HFFc6 (cell line): ENCODE results near the gene NEAT1. TPM values are rescaled to one million over a fixed set of nuclear protein-coding genes. Genes with fewer than 3 reads are reported as not detected.
"Not testable (repeated sequence)": the region's sequence is repeated elsewhere in the genome, so short reads cannot be mapped to it uniquely, and the experiment has no call there.

Source experiments
- DNase-seq: peaks from one replicate; pipeline ENCODE4 v3.0.0-alpha.2; 2018
- H3K27ac Mint-ChIP-seq: 2 replicates; pipeline ENCODE4 v1.8.0; 2020; ENCODE audit warnings: mild to moderate bottlenecking, mixed read lengths
- H3K27me3 Mint-ChIP-seq: 2 replicates; pipeline ENCODE4 v1.8.0; 2021; ENCODE audit warnings: mild to moderate bottlenecking, moderate library complexity, mixed read lengths; ENCODE audit not compliant: insufficient read depth
- H3K36me3 Mint-ChIP-seq: 2 replicates; pipeline ENCODE4 v1.8.0; 2021; ENCODE audit warnings: low read depth, mixed read lengths
- H3K4me1 Mint-ChIP-seq: 2 replicates; pipeline ENCODE4 v1.8.0; 2020; ENCODE audit warnings: low read depth, mixed read lengths
- H3K4me3 Mint-ChIP-seq: 2 replicates; pipeline ENCODE4 v1.8.0; 2020; ENCODE audit warnings: mild to moderate bottlenecking, moderate library complexity, mixed read lengths
- H3K9me3 Mint-ChIP-seq: 2 replicates; pipeline ENCODE4 v1.8.0; 2020; ENCODE audit warnings: mild to moderate bottlenecking, mixed read lengths
- CTCF ChIP-seq: fragments of 200-600 bp; sonication (generic); IDR thresholded peaks from 2 replicates; pipeline ENCODE4 v1.5.0; 2021; ENCODE audit warnings: antibody characterized with exemption, mild to moderate bottlenecking
- total RNA-seq, 6 experiments: library from RNA; stranded (reverse); fragmentation: NEBNext Ultra II Directional; extraction: Animal tissue kit (Norgen Biotek cat#: 25700); gene quantifications; 2 replicates in 1 of 6; 3 replicates in 5 of 6; pipeline ENCODE4 v1.2.3, GENCODE V29; 2021

The NEAT1 gene
- total RNA-seq, 6 experiments from 2014 or later, result 185 to 250 (median 213) TPM

DNA sequence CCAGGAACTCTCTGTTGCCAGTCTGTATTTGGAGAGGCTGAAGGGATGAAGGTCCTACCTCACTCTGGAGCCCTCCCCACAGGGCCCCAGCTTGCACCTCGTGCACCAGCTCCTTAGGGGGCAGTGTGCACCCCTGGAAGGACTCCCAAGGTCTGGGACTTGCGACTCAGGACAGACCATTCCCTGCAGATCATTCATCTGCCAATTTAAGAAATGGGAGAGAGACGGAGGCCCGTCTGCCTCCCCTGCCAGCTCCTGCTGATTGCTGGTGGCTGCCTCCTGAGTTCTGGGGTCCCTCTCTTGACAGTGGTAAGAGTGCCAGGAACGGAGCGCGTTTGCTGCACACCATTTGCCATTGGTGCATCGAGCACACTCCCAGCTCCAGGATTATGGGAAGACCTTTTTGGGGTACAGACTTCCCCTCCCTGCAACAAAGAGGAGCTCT is 48.9 kb downstream of the NEAT1 start:
- H3K4me3 Mint-ChIP-seq, result peak overlapping the region; percentile 76
- DNase-seq, result peak; percentile 74
- peak overlapping the region; percentile 97 for H3K27ac Mint-ChIP-seq
- H3K27me3 Mint-ChIP-seq, result no peaks in the 10 kb centered on the region; the same call in none of the 2 replicates
- no peaks in the 10 kb centered on the region for H3K9me3 Mint-ChIP-seq
- peak; percentile 78 for TF ChIP-seq CTCF
- peaks cover 44% of the 10 kb centered on the region for H3K4me1 Mint-ChIP-seq
- no peaks in the 10 kb centered on the region for H3K36me3 Mint-ChIP-seq

DNA sequence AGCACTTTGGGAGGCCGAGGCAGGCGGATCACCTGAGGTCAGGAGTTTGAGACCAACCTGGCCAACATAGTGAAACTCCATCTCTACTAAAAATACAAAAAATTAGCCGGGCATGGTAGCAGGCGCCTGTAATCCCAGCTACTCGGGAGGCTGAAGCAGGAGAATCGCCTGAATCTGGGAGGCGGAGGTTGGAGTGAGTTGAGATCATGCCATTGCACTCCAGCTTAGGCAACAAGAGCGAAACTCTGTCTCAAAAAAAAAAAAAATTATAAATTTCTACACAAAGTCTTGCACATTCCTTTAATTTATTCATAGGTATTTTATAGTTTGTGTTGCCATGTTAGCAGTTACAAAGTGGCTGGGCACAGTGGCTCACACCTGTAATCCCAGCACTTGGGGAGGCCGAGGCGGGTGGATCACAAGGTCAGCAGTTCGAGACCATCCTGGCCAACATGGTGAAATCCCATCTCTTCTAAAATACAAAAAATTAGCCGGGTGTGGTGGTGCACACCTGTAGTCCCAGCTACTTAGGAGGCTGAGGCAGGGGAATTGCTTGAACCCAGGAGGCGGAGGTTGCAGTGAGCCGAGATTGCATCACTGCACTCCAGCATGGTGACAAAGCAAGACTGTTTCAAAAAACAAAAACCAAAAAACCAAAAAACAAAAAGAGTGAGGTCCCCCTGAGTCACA is 50.1 kb downstream of the NEAT1 start:
- H3K4me3 Mint-ChIP-seq, result peak overlapping the region; percentile 76
- H3K27ac Mint-ChIP-seq, result peak overlapping the region; percentile 97
- H3K27me3 Mint-ChIP-seq, H3K36me3 Mint-ChIP-seq, H3K9me3 Mint-ChIP-seq, DNase-seq: not testable (repeated sequence)
- peaks cover 49% of the 10 kb centered on the region for H3K4me1 Mint-ChIP-seq

DNA sequence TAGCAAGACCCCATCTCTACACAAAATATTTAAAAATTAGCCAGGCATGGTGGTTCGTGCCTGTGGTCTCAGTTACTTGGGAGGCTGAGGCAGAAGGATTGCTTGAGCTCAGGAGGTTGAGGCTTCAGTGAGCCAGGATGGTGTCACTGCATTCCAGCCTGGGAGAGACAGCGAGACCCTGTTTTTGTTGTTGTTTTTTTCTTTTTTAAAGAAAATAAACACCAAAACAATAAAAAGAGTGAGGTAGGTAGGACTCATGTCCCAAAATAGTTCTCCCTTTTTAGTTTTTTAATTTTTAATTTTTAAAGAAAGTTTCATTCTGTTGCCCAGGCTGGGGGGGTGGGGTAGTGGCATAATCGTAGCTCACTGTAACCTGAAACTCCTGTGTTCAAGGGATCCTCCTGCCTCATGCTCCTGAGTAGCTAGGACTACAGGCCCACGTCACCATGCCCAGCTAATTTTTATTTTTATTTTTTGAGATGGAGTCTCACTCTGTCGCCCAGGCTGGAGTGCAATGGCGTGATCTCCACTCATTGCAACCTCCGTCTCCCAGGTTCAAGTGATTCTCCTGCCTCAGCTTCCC is 50.8 kb downstream of the NEAT1 start:
- DNase-seq, result no peak
- TF ChIP-seq CTCF, result no peak
- Mint-ChIP-seq H3K4me3 (no peak overlapping the region; the same call in 1 of the 2 replicates), H3K36me3 (no peaks in the 10 kb centered on the region), H3K27ac (peak overlapping the region; percentile 97), H3K4me1 (peaks cover 48% of the 10 kb centered on the region), H3K27me3 (no peaks in the 10 kb centered on the region; the same call in none of the 2 replicates), H3K9me3 (no peaks in the 10 kb centered on the region)

DNA sequence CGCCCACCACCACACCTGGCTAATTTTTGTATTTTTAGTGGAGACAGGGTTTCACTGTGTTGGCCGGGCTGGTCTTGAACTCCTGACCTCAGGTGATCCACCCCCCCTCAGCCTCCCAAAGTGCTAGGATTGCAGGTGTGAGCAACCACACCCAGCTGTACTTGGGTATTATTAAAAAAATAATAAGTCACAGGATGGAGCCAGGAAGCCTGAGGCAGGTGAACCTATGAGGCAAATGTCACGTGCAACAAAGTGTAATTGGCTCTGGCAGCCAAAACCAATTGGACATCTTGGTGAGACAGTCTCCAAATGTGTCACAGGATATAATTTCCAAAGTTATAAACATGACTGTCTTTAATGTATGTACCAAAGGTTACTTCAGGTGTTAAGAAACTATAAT is 52.3 kb downstream of the NEAT1 start:
- 0 out of 2 replicates have a peak overlapping the region, but pooled peaks have one; percentile 22 for H3K4me3 Mint-ChIP-seq
- DNase-seq, result no peak

DNA sequence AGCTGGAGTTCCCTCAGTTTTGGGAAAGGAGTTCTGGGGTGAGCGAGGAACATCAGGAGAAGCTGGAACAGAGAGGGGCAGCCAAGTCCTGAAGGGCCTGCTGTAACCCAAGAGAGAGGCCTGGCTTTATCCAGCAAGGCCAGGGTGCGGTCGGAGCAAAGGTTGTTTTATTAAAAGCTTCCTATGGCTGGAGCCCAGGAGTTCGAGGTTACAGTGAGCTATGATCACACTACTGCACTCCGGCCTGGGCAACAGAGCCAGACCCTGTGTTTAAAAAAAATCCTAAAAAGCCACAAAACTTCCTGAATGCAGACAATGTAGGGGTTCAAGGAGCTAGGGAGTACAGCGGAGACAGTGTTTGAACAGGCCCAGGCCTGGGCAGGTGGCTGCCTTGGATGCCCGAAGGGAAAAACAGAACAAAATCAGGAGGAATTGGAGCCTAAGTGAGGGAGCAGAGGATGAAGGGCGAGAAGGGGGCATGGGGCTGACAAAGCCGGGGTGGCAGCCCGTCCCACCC is 54.1 kb downstream of the NEAT1 start:
- H3K4me3 Mint-ChIP-seq, result peak overlapping the region; percentile 96
- H3K27me3 Mint-ChIP-seq, result no peaks in the 10 kb centered on the region; the same call in none of the 2 replicates
- DNase-seq, result no peak
- no peak for TF ChIP-seq CTCF
- no peaks in the 10 kb centered on the region for H3K9me3 Mint-ChIP-seq
- H3K4me1 Mint-ChIP-seq, result peaks cover 61% of the 10 kb centered on the region
- H3K36me3 Mint-ChIP-seq, result no peaks in the 10 kb centered on the region
- peak overlapping the region; percentile 99 for H3K27ac Mint-ChIP-seq

More for the DNA sequence above, 52.3 kb downstream of the NEAT1 start:
- Mint-ChIP-seq H3K27ac (no peak overlapping the region; the same call in 1 of the 2 replicates), H3K27me3 (no peaks in the 10 kb centered on the region; the same call in none of the 2 replicates), H3K36me3 (no peaks in the 10 kb centered on the region), H3K4me1 (peaks cover 63% of the 10 kb centered on the region), H3K9me3 (no peaks in the 10 kb centered on the region)
- no peak for TF ChIP-seq CTCF
